ENCODE results near the gene OAT.
A peak's percentile ranks its signal among the peaks of the same experiment; 100 is the strongest.
"Not testable (repeated sequence)": the region's sequence is repeated elsewhere in the genome, so short reads cannot be mapped to it uniquely, and the experiment has no call there.

OAT gene

GRCh38 chr10:124447751-124448466 is 29.2 kb upstream of the OAT start:
- no peak for DNase-seq (ENCODE audit: low read depth in 2 of 2)

- DNase-seq (ENCODE audit: low read depth in 2 of 2), result no peak
Measured at GRCh38 chr10:124446830-124447750, 28.4 kb upstream of the OAT start.

GRCh38 chr10:124441694-124442093 is 23.0 kb upstream of the OAT start:
- not testable (repeated sequence) for DNase-seq (ENCODE audit: low read depth in 2 of 2)

GRCh38 chr10:124436191-124436638 is 17.5 kb upstream of the OAT start:
- DNase-seq (ENCODE audit: low read depth in 2 of 2), result no peak

GRCh38 chr10:124435683-124436082 is 17.0 kb upstream of the OAT start:
- DNase-seq (ENCODE audit: low read depth in 2 of 2), result not testable (repeated sequence)

GRCh38 chr10:124433461-124433860 is 14.7 kb upstream of the OAT start:
- no peak for DNase-seq (ENCODE audit: low read depth in 2 of 2)

- no peak for DNase-seq (ENCODE audit: low read depth in 2 of 2)
Measured at GRCh38 chr10:124430077-124430476, 11.4 kb upstream of the OAT start.

GRCh38 chr10:124429576-124429975 is 10.9 kb upstream of the OAT start:
- no peak for DNase-seq (ENCODE audit: low read depth in 2 of 2)

GRCh38 chr10:124428207-124428777 is 9.6 kb upstream of the OAT start:
- DNase-seq (ENCODE audit: low read depth in 2 of 2), result no peak

GRCh38 chr10:124425227-124425962 is 6.7 kb upstream of the OAT start:
- no peak for DNase-seq (ENCODE audit: low read depth in 2 of 2)

- no peak for DNase-seq (ENCODE audit: low read depth in 2 of 2)
Measured at GRCh38 chr10:124423813-124424212, 5.1 kb upstream of the OAT start.

- no peak for DNase-seq (ENCODE audit: low read depth in 2 of 2)
Measured at GRCh38 chr10:124422742-124423141, 4.0 kb upstream of the OAT start.

- no peak for DNase-seq (ENCODE audit: low read depth in 2 of 2)
Measured at GRCh38 chr10:124420254-124420653, 1.5 kb upstream of the OAT start.

- DNase-seq (ENCODE audit: low read depth in 2 of 2), result no peak
Measured at GRCh38 chr10:124419635-124420034, 912 bp upstream of the OAT start.

- peak in 1 of 2 donors; percentile 20 for DNase-seq (ENCODE audit: low read depth in 2 of 2)
Measured at GRCh38 chr10:124417895-124418725, 613 bp downstream of the OAT start.

- DNase-seq (ENCODE audit: low read depth in 2 of 2), result no peak
Measured at GRCh38 chr10:124416733-124417132, 2.0 kb downstream of the OAT start.

GRCh38 chr10:124415210-124415609 is 3.5 kb downstream of the OAT start:
- no peak for DNase-seq (ENCODE audit: low read depth in 2 of 2)

GRCh38 chr10:124414076-124414475 is 4.6 kb downstream of the OAT start:
- DNase-seq (ENCODE audit: low read depth in 2 of 2), result no peak

GRCh38 chr10:124409696-124410095 is 9.0 kb downstream of the OAT start:
- DNase-seq (ENCODE audit: low read depth in 2 of 2), result no peak

- no peak for DNase-seq (ENCODE audit: low read depth in 2 of 2)
Measured at GRCh38 chr10:124408357-124408756, 10.4 kb downstream of the OAT start.

- no peak for DNase-seq (ENCODE audit: low read depth in 2 of 2)
Measured at GRCh38 chr10:124407456-124407855, 11.3 kb downstream of the OAT start.

All from stimulated activated CD8-positive, alpha-beta memory T cell treated with anti-CD3 and anti-CD28 coated beads, Interleukin-15, amount 100 ng/mL, for 4 hours (primary cell).